NCI-H82 treated with DMSO at 0.1 percent for 48 hours (cell line): Measurements from ENCODE around the gene AARS2.
"Not testable (repeated sequence)": the region's sequence is repeated elsewhere in the genome, so short reads cannot be mapped to it uniquely, and the experiment has no call there.

Experiments used
- DNase-seq: peaks from one replicate; lab custom pipeline; 2025; ENCODE audit not compliant: unreplicated experiment; lab: John Stamatoyannopoulos, UW

Gene AARS2

GRCh38 chr6:44332585-44332984, 19.4 kb upstream of the AARS2 start:
- DNase-seq = peak; percentile 88

DNA sequence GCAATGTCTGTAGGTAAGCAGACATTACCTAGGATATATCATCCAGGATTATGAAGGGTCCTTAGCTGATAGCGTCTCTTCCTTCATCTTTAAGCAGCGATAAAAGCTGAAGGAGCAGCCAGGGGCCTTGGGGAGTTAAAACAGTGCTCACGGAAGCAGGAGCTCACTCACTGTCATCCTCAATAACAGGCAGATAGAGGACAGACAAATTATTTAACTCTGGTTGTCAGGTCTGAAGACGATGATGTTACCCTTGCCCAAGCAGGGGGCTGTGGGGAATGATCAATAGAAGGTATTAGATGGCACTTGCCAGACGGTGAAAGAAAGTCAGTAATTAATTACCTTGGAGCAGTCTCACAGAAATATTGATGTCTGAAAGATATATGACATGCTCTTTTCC, 16.7 kb upstream of the AARS2 start:
- DNase-seq = no peak

GRCh38 chr6:44328203-44328602, 15.1 kb upstream of the AARS2 start:
- not testable (repeated sequence) for DNase-seq

DNA sequence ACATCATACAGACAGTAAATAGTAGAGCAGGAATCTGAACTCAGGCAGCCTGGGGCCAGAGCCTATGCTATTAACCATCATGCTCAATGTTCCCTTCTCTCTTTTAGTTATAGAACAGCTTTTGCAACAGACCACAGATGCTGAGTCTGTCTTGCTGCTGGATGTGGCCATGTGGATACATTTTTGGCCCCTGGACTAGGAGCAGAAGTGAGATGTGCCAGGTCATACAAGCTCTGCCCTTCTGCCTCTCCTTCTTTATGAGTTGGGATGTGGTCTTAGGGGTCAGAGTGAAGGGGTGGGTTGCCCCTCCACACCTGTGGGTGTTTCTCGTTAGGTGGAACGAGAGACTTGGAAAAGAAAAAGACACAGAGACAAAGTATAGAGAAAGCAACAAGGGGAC, 14.6 kb upstream of the AARS2 start:
- DNase-seq = no peak

DNA sequence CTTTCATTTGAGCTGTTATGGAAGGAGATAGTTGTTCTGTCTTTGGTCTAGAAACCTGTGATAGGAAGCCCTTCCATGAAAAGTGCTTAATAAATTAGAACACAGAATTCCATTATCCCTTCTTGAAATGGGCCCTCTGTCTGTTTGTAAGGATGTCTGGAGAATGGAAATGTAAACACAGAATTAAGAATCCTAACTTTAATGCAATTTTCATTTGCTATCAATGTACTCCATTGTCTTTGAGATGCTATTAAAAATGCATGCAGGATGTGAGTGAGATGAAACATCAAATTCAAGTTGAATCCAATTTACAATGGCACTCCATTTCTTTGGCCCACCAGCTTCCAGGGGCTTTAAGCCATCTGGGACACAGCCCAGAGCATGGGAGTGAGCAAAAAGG, 13.9 kb upstream of the AARS2 start:
- DNase-seq = no peak

DNA sequence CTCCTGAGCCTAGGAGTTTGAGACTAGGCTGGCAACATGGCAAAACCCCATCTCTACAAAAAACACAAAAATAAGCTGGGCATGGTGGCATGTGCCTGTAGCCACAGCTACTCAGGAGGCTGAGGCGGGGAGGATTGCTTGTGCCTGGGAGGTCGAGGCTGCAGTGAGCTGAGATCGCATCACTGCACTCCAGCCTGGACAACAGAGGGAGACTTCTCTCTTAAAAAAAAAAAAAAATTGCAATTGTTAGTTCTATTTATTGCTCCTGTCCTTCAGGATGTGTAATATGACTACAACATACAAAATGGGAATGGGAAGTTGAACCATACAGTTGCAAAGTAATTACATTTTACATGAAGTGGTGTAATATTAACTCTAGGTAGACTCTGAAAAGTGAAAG, 8.1 kb upstream of the AARS2 start:
- DNase-seq = no peak

GRCh38 chr6:44317136-44317631, 4.0 kb upstream of the AARS2 start:
- peak; percentile 60 for DNase-seq

DNA sequence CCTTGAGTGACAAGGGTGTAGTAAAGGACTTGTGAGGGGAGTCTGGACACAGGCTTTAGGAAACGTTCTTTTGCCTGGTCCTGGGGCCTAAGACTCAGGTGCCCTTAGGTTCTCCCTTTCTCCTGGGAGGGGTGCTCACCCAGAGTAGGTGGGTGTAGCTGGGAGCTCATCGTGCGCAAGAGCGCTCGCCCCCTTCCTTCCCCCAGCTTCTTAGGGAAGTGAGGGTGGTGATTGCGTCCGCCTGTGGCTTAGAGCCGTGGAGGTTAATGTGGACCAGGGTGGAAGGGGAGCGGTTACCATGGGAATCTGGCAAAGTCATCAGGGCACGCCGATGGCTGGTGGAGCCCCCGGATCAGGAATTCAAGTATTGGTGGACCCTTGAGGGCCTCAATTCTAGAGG, 3.3 kb upstream of the AARS2 start:
- no peak for DNase-seq

DNA sequence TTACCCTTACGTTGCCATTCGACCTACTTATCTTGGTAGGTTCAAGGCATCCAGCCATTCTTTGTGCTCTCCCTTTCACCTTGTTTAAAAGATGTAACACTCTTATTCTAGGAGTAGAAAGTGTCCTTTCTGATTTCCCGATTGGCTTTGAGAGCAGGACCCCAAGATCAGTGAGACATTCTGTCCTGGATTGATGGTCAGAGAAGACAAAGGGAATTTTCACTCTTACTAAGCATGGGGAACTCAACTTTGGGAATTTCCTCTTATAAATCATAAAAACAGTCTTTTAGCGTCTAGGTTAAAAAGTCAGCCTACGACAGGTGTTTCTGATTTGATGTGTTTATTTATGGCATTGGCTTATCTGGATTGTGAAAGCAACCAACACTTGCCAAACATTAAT, 2.8 kb upstream of the AARS2 start:
- no peak for DNase-seq

DNA sequence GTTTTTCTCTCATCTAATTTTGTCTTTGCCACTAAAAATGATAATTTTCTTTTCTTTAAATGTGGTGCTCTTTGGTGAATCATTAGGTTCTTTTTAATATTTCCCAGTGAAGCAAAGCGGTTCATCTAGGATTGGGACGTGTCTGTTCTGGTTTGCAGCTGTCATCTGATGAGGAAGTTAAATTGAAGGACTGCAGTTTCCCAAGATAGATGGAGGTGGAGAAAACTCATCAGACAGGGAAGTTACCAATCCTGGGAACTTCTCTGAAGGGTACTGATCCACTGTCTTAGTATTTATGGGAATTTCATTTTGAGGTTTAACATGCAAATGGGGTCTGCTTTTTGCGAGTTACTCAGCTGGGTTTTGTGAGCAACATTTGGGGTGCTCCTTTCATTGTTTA, 2.4 kb upstream of the AARS2 start:
- no peak for DNase-seq

- DNase-seq = not testable (repeated sequence)
Observed at GRCh38 chr6:44314657-44315056, 1.5 kb upstream of the AARS2 start.

DNA sequence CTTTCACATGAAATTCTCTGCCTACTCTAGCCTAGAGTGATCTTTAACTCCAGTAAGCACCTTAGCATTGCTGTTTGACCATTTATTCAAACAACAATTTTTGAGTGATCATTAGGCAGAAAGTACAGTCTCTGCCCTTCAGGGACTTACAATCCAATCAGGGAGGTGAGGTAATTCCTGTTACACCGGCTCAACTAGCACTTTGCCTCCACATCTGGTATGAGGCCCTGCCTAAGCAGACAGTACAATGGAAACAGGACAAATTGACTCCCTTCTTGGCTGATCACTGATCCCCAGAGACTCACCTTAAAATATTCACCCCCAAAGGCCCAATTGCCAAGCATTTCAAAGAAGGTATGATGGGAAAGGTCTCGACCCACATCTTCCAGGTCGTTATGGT, 1.4 kb downstream of the AARS2 start:
- no peak for DNase-seq

- no peak for DNase-seq
Observed at GRCh38 chr6:44311304-44311703, 1.8 kb downstream of the AARS2 start.

GRCh38 chr6:44310241-44310640, 2.9 kb downstream of the AARS2 start:
- no peak for DNase-seq

DNA sequence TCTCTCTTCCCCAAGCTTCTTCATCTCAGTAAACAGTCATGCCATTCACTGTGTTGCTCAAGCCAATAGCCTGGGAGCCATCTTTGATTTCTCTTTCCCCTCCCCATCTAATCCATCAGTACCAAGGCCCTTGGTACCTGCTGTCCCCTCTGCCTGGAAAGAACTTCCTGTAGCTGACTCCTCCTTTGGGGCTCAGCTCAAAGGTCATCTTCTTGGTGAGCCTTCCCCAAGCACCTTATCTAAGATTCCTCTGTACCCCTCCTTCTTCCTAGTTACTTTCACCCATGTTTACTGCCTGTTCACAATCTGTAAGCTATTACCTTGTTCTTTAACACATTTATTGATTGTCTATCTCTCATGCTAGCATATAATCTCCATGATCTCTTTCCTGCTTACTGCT, 3.5 kb downstream of the AARS2 start:
- no peak for DNase-seq

GRCh38 chr6:44309092-44309491, 4.1 kb downstream of the AARS2 start:
- no peak for DNase-seq

GRCh38 chr6:44307217-44307616, 5.9 kb downstream of the AARS2 start:
- DNase-seq = no peak

GRCh38 chr6:44306710-44307109, 6.4 kb downstream of the AARS2 start:
- DNase-seq = no peak

GRCh38 chr6:44305200-44305725, 7.9 kb downstream of the AARS2 start:
- DNase-seq = no peak

DNA sequence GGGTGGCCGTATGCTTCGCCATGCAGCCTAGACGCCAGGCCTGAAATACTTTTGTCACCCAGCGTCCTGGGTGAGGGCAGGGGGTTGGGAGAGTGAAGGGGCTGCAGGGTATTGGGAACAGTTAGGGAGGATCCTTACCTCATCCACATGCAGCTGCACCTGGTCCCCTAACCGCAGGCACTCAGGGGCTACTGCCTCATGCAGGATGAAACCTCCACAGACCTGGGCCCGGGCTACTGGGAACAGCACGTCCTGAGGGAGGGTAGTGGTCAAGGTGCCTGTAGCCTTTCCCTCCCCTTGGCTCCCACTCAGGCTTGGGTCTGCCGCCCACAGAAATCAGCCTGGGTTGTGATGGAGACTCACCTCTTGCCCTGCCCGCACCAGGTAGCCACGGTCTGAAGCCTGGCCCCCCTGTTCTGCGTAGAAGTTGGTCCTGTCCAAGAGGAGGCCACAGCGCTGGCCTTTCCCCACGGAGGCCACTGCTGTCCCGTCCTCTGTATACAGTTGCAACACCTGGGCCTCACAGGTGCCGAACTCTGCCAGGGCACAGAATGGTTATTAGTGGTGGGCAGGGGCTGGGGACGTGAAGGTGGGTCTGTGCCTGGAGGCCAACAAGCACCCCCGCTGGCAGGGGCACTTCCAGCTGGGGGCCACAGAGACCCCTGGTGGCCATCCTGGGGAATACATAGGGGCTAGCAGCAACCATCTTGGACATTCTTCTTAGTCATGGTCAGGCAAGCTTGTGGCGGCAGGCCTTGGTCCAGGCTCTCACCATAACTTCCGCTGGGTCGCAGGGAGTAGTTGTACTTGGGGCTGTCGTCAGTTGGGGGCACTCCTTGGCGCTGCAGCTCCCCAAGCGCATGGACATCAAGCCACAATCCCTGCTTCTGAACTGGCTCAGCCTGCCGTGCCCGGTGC, 8.6 kb downstream of the AARS2 start:
- no peak for DNase-seq

- DNase-seq = no peak
Observed at GRCh38 chr6:44303842-44304241, 9.3 kb downstream of the AARS2 start.

GRCh38 chr6:44302856-44303255, 10.3 kb downstream of the AARS2 start:
- DNase-seq = no peak
